ENCODE results near the gene DLX1. TPM values are rescaled to one million over a fixed set of nuclear protein-coding genes. Genes with fewer than 3 reads are reported as not detected.
"Not testable (repeated sequence)": the region's sequence is repeated elsewhere in the genome, so short reads cannot be mapped to it uniquely, and the experiment has no call there.

DLX1 gene
- total RNA-seq, 4 donors from 2014 or later, result 0.19 to 1.6 (median 0.44) TPM; not detected in 1

- Histone ChIP-seq H3K9me3 (no peaks in the 10 kb centered on the region), H3K4me3 (no peak overlapping the region), H3K27me3 (peaks cover 3% of the 10 kb centered on the region), H3K36me3 (no peaks in the 10 kb centered on the region), H3K27ac (no peak overlapping the region), H3K4me1 (no peaks in the 10 kb centered on the region)
- TF ChIP-seq POLR2AphosphoS5 (IDR thresholded peaks at IDR 0.05) (no peak), CTCF (IDR thresholded peaks at IDR 0.05) (no peak)
- WGBS, result 94% methylated on average over 2 of the region's 2 CpGs
- DNase-seq (ENCODE audit: low spot score in 2 of 2), result no peak
These were observed 52.6 kb downstream of the DLX1 start for GRCh38 chr2:172137943-172138342.

- not testable (repeated sequence) for H3K9me3 ChIP-seq; H3K36me3 ChIP-seq; H3K27ac ChIP-seq; DNase-seq (ENCODE audit: low spot score in 2 of 2); H3K4me1 ChIP-seq; H3K4me3 ChIP-seq; H3K27me3 ChIP-seq
- 97% methylated on average over 1 of the region's 1 CpG for WGBS
These were observed 53.4 kb downstream of the DLX1 start for GRCh38 chr2:172138727-172139126.

Other genes with a start within 250 kb of the DLX1 start
- 10 to 100 TPM; 18.5 to 37.4 (median 24.9) TPM for gene SLC25A12, start 191.3 kb upstream of the DLX1 start, total RNA-seq
- gene HAT1, start 163.0 kb upstream of the DLX1 start, total RNA-seq, result 10 to 100 TPM; 22.0 to 24.6 (median 23.7) TPM
- 1 to 10 TPM; 2.1 to 5.9 (median 4.3) TPM for gene METAP1D, start 85.6 kb upstream of the DLX1 start, total RNA-seq
- gene DLX2, start 17.4 kb downstream of the DLX1 start, total RNA-seq, result 1 to 10 TPM in 1 of 4 donors, under 1 TPM in 2, not detected in 1; 0.30 to 1.1 (median 0.42) TPM